Measurements from ENCODE around the gene SLC35E1.
"Not testable (repeated sequence)": the region's sequence is repeated elsewhere in the genome, so short reads cannot be mapped to it uniquely, and the experiment has no call there.

The SLC35E1 gene

DNA sequence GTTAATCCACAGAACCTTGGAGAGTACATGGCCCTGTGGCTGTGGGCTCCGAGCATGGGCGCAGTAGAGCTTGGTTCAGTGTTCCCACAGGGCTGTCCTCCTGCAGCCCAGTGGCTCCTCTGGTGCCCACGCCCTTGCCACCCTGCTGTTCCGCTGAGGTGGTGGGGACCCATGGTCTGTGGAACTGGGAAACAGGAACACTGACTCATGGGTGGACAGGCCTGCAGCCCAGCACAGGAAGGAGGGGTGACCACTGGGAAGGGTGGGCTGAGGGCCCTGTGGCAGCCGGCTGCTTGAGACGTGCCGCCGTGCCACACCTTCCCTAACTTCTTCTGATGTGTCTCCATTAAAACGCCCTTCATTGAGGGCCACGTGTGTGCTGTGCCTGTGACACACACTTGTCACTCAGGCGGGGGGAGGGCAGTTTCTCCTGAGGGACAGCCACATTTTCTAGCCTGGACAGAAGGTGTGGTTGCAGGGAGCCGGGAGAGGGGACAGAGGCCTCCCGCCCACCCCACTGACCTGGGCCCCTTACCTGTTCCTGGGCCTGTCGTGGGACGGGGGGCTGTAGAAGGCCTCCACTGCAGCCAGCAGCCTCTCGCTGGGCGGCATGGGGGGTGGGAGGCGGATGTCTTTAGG is 51.1 kb downstream of the SLC35E1 start:
- no peak for DNase-seq

DNA sequence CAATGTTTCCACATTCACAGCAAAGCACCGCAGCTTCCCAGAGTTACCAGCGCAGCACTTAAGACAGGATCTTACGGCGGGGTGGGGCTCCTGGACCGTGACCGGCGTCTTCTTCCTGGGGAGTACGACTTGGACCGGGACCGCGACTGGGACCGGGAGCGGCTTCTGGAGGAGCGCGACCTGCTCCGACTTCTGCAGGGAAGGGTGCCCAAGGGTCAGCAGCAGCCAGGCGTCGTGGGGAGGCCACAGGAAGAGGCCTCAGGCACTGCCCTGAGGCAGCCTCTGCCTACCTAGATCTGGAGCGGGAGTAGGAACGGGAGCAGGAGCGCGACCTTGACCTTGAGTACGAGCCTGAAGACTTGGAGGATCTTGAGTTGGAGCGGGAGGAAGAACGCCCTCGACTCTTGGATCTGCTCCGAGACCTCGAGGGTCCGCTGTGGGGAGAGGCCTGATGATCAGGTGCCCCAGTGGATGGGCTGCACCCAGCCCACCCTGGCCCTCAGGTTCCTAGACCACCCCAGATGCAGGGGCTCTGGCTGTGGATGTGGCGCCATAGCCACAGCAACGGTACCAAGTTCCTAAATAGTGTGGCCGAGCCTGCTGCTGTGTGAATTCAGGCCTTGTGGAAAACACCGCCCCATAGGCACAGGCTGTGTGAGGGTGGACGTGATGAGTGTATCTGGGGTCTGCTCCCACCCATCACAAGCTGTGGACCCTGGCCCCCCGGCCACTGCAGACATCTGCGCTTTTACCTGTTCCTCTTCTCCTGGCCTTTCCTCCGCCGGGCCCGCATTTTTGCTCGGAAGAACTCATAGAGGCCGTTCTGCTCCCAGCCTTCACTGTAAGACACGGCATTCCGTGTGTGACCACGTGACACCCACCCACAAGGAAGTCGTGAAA is 51.9 kb downstream of the SLC35E1 start:
- DNase-seq, result no peak

GRCh38 chr19:16519230-16519687 is 53.0 kb downstream of the SLC35E1 start:
- DNase-seq, result no peak

DNA sequence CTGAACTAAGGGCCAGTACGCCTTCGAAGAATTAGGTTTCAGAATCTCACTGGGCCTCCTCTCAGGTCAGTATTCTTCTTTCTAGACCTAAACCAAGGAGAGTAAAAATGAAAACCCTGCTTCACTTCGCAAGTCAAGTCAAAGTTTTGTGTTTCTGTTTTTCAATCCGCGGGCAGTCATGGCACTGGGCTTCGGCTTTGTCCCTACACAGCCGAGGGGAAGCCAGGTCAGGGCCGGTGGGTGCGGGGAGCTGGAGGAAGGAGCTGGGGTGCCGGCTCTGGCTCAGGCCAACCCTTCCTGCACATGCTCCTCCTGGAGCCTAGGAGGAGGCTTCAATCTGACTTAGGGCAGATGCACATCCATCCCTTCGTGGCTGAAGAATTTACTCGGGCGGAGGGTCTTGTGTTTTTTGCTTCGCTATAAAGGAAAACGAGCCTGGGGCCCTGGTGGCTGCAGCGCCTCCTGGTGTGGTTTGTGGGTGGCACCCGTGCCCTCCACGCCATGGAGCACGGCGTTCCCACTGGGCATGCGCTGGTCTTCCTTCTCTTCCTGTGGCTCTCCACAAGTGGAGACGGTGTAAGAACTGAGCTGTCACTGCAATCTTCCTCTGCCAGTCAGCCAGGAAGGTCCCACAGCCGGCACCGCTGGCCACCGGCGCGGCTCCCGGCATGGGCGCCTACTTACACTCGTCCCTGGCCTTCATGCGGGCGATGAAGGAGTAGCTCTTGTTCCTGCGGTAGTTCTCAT is 53.6 kb downstream of the SLC35E1 start:
- no peak for DNase-seq

- no peak for DNase-seq
Observed at GRCh38 chr19:16518061-16518460, 54.2 kb downstream of the SLC35E1 start.

DNA sequence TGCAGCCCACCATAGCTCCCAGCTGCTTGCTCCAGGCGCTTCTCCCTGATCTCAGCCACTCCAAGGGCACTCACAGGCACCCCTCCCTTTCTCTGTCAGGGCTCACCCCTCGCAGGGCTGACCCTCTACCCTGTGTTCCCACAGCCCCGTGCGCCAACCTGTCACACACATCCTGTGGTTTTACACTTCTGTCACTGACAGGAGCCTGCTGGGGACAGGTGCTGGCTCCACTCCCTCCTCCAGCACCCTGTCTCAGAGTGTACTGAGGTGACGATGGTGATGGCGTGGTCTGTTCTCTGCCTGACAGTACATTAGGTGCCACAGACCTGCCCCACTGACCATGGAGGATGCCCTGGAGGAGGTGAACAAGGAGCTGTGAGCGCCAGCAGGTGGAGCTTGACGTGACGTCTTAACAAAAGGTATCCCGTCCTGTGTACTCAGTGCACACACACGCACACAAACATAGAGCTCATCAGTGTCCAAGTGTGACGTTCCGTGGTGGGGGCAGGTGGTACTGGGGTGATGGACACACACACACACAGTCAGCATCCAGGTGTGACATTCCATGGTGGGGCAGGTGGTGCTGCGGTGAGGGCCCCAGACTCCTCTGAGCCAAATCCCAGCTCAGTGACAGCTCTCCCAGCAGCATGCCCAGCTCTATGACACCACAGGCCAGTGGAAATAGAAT is 55.1 kb downstream of the SLC35E1 start:
- no peak for DNase-seq

- DNase-seq, result no peak
Observed at GRCh38 chr19:16516381-16516780, 55.8 kb downstream of the SLC35E1 start.

- no peak for DNase-seq
Observed at GRCh38 chr19:16514383-16515019, 57.7 kb downstream of the SLC35E1 start.

GRCh38 chr19:16512611-16513010 is 59.6 kb downstream of the SLC35E1 start:
- not testable (repeated sequence) for DNase-seq

- DNase-seq, result no peak
Observed at GRCh38 chr19:16509141-16510061, 62.8 kb downstream of the SLC35E1 start.

DNA sequence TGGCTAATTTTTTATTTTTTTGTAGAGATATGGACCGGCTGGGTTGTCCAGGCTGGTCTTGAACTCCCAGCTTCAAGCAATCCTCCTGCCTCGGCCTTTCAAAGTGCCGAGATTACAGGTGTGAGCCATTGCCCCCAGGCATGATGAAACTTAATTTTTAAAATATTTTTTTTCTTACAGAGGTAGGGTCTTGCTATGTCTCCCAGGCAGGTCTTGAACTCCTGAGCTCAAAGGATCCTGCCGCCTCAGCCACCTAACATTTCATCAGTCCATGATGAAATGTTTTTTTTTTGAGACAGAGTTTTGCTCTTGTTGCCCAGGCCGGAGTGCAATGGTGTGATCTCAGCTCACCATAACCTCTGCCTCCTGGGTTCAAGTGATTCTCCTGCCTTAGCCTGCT is 63.7 kb downstream of the SLC35E1 start:
- DNase-seq, result no peak

DNA sequence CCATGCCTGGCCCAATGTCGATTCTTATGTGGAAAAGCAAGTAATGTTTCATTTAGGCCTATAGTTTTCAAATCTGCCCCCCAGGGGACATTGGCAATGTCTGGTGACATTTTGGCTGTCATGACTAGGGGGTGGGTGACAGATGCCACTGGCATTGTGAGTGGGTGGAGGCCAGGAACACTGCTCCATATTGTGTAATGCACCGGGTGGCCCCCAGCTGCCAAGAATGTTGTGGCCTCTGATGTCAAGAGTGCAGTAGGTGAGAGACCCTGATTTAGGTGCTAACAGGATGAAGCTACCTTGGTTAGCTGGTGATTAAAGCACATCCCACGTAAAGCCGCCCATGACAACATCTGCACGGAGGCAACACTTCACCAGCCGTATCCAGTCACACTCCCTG is 65.3 kb downstream of the SLC35E1 start:
- DNase-seq, result no peak

- DNase-seq, result not testable (repeated sequence)
Observed at GRCh38 chr19:16506161-16506560, 66.1 kb downstream of the SLC35E1 start.

- no peak for DNase-seq
Observed at GRCh38 chr19:16504271-16504670, 67.9 kb downstream of the SLC35E1 start.
